ENCODE results near the gene PACRG. TPM values are rescaled to one million over a fixed set of nuclear protein-coding genes. Genes with fewer than 3 reads are reported as not detected.

PACRG gene
- polyA plus RNA-seq, 3 donors = not detected

GRCh38 chr6:163289447-163289846, 561.7 kb downstream of the PACRG start:
- no peak overlapping the region for H3K27ac Mint-ChIP-seq
- H3K36me3 ChIP-seq (replicated peaks in 1 of 2; ENCODE audit: control insufficient read depth in 1 of 2, insufficient read depth in 2 of 2, low read length in 2 of 2) = no peaks in the 10 kb centered on the region
- intact Hi-C loops (cut with micrococcal nuclease) = no loop called here
- H3K27me3 Mint-ChIP-seq (ENCODE audit: low read depth in 3 of 3) = peaks cover 2 to 3% (median 2%) of the 10 kb centered on the region in 3 donors
- no peak overlapping the region for H3K4me3 Mint-ChIP-seq
- DNase-seq = no peak
- no peak overlapping the region for H3K4me2 ChIP-seq (replicated peaks; ENCODE audit: extremely low read depth, low read length, poor library complexity, severe bottlenecking)
- H3K9me3 ChIP-seq (replicated peaks in 1 of 2; ENCODE audit: control insufficient read depth in 1 of 2, insufficient read depth in 1 of 2, low read length in 2 of 2) = no peaks in the 10 kb centered on the region
- H2AFZ ChIP-seq (ENCODE audit: insufficient read depth, low read depth, low read length, poor library complexity, severe bottlenecking) = no peak overlapping the region
- no peak overlapping the region for H3K4me3 ChIP-seq (replicated peaks in 1 of 3; ENCODE audit: low read depth in 2 of 3, low read length in 3 of 3)
- H3K9ac ChIP-seq (ENCODE audit: insufficient read depth, low read length, poor library complexity, severe bottlenecking) = no peak overlapping the region
- H3K4me1 ChIP-seq (ENCODE audit: control insufficient read depth in 1 of 2, insufficient read depth in 2 of 2, low read length in 2 of 2) = no peaks in the 10 kb centered on the region
- no peaks in the 10 kb centered on the region for H3K4me1 Mint-ChIP-seq
- no peaks in the 10 kb centered on the region for H4K20me1 ChIP-seq (ENCODE audit: insufficient read depth, low read length)
- no peak overlapping the region for H3K27ac ChIP-seq (ENCODE audit: low read depth in 1 of 2, low read length in 2 of 2)
- WGBS (ENCODE audit: insufficient coverage) = 100% methylated on average over 2 of the region's 4 CpGs
- TF ChIP-seq CTCF (IDR thresholded peaks at IDR 0.05) = no peak
- no peaks in the 10 kb centered on the region for H3K36me3 Mint-ChIP-seq
- H3K27me3 ChIP-seq (ENCODE audit: control insufficient read depth in 2 of 2, insufficient read depth in 2 of 2, low read length in 2 of 2) = no peaks in the 10 kb centered on the region
- no peaks in the 10 kb centered on the region for H3K79me2 ChIP-seq (ENCODE audit: insufficient read depth, low read length)
- H3K9me3 Mint-ChIP-seq = peaks cover 0 to 4% (median 2%) of the 10 kb centered on the region in 7 donors

GRCh38 chr6:163290545-163291274, 562.9 kb downstream of the PACRG start:
- no peaks in the 10 kb centered on the region for H3K79me2 ChIP-seq (ENCODE audit: insufficient read depth, low read length)
- intact Hi-C loops (cut with micrococcal nuclease) = no loop called here
- no peaks in the 10 kb centered on the region for H3K27me3 ChIP-seq (ENCODE audit: control insufficient read depth in 2 of 2, insufficient read depth in 2 of 2, low read length in 2 of 2)
- Mint-ChIP-seq H3K9me3 (peaks cover 0 to 4% (median 2%) of the 10 kb centered on the region in 7 donors), H3K4me3 (no peak overlapping the region), H3K36me3 (no peaks in the 10 kb centered on the region), H3K27me3 (ENCODE audit: low read depth in 3 of 3) (peaks cover 0 to 2% (median 2%) of the 10 kb centered on the region in 3 donors), H3K27ac (no peak overlapping the region), H3K4me1 (no peaks in the 10 kb centered on the region)
- H3K9ac ChIP-seq (ENCODE audit: insufficient read depth, low read length, poor library complexity, severe bottlenecking) = no peak overlapping the region
- no peak overlapping the region for H3K4me3 ChIP-seq (replicated peaks in 1 of 3; ENCODE audit: low read depth in 2 of 3, low read length in 3 of 3)
- H3K4me1 ChIP-seq (ENCODE audit: control insufficient read depth in 1 of 2, insufficient read depth in 2 of 2, low read length in 2 of 2) = no peaks in the 10 kb centered on the region
- H2AFZ ChIP-seq (ENCODE audit: insufficient read depth, low read depth, low read length, poor library complexity, severe bottlenecking) = no peak overlapping the region
- no peak for DNase-seq
- no peaks in the 10 kb centered on the region for H3K9me3 ChIP-seq (replicated peaks in 1 of 2; ENCODE audit: control insufficient read depth in 1 of 2, insufficient read depth in 1 of 2, low read length in 2 of 2)
- WGBS (ENCODE audit: insufficient coverage) = 92% methylated on average over 19 of the region's 22 CpGs
- H3K4me2 ChIP-seq (replicated peaks; ENCODE audit: extremely low read depth, low read length, poor library complexity, severe bottlenecking) = no peak overlapping the region
- H3K36me3 ChIP-seq (replicated peaks in 1 of 2; ENCODE audit: control insufficient read depth in 1 of 2, insufficient read depth in 2 of 2, low read length in 2 of 2) = no peaks in the 10 kb centered on the region
- no peak overlapping the region for H3K27ac ChIP-seq (ENCODE audit: low read depth in 1 of 2, low read length in 2 of 2)
- H4K20me1 ChIP-seq (ENCODE audit: insufficient read depth, low read length) = no peaks in the 10 kb centered on the region
- TF ChIP-seq CTCF (IDR thresholded peaks at IDR 0.05) = no peak
